Liver (tissue), 9 donors: ENCODE results near the gene OASL. TPM values are rescaled to one million over a fixed set of nuclear protein-coding genes. Genes with fewer than 3 reads are reported as not detected.

Source experiments
- DNase-seq: peaks from one replicate; pipeline ENCODE4 v3.0.0-alpha.2; 2017; ENCODE audit warnings: low spot score
- H3K27ac ChIP-seq, 2 donors: one replicate each; pipeline ENCODE4 v1.7.0; 2013; ENCODE audit warnings: inconsistent platforms in 2 of 2, low read length in 2 of 2, control low read depth in 1 of 2, low read depth in 1 of 2, mild to moderate bottlenecking in 1 of 2
- H3K27me3 ChIP-seq, 4 donors: one replicate each; pipeline versions ENCODE4 v1.6.1 to v1.7.0; 2013; ENCODE audit warnings: low read length in 3 of 4, inconsistent platforms in 1 of 4, mild to moderate bottlenecking in 1 of 4, moderate library complexity in 1 of 4; ENCODE audit not compliant: control insufficient read depth in 4 of 4, insufficient read depth in 4 of 4
- H3K36me3 ChIP-seq, 4 donors: one replicate each; pipeline versions ENCODE4 v1.6.1 to v1.7.0; 2013; ENCODE audit warnings: low read length in 3 of 4, mild to moderate bottlenecking in 3 of 4, low read depth in 1 of 4, moderate library complexity in 1 of 4; ENCODE audit not compliant: control insufficient read depth in 4 of 4, insufficient read depth in 3 of 4
- H3K4me1 ChIP-seq, 4 donors: one replicate each; pipeline versions ENCODE4 v1.6.1 to v1.7.0; 2013; ENCODE audit warnings: low read length in 3 of 4, mild to moderate bottlenecking in 3 of 4, moderate library complexity in 1 of 4; ENCODE audit not compliant: control insufficient read depth in 4 of 4, insufficient read depth in 4 of 4
- H3K4me3 ChIP-seq, 3 donors: one replicate each; pipeline versions ENCODE4 v1.6.1 to v1.7.0; 2013; ENCODE audit warnings: low read length in 3 of 3, control low read depth in 1 of 3, low read depth in 1 of 3, mild to moderate bottlenecking in 1 of 3
- H3K9ac ChIP-seq, 2 donors: one replicate each; pipeline ENCODE4 v1.7.0; 2013; ENCODE audit warnings: low read length in 2 of 2, mild to moderate bottlenecking in 2 of 2, moderate library complexity in 2 of 2, control low read depth in 1 of 2, low read depth in 1 of 2
- H3K9me3 ChIP-seq, 4 donors: one replicate each; pipeline versions ENCODE4 v1.6.1 to v1.7.0; 2013; ENCODE audit warnings: low read length in 3 of 4; ENCODE audit not compliant: control insufficient read depth in 4 of 4
- ATF3 ChIP-seq: IDR thresholded peaks from 2 replicates; pipeline ENCODE4 v1.6.1; 2016; ENCODE audit warnings: antibody characterized with exemption
- CTCF ChIP-seq: fragments of 150-350 bp; IDR thresholded peaks from 2 replicates; pipeline ENCODE4 v1.5.1; 2017; ENCODE audit warnings: improper control_type of control experiment, low read depth, low read length; ENCODE audit not compliant: missing input control
- EGR1 ChIP-seq, 2 donors: IDR thresholded peaks; 2 replicates each; pipeline ENCODE4 v1.6.1; 2016 to 2018; ENCODE audit warnings: antibody characterized with exemption in 2 of 2, low read depth in 2 of 2
- FOXA1 ChIP-seq: IDR thresholded peaks from 2 replicates; pipeline ENCODE4 v1.6.1; 2016; ENCODE audit warnings: antibody characterized with exemption
- FOXA2 ChIP-seq: IDR thresholded peaks from 2 replicates; pipeline ENCODE4 v1.6.1; 2016; ENCODE audit warnings: antibody characterized with exemption
- GABPA ChIP-seq, 2 donors: IDR thresholded peaks in 1 of 2; conservative IDR thresholded peaks in 1 of 2; 2 replicates each; pipeline ENCODE4 v1.6.1; 2016; ENCODE audit warnings: antibody characterized with exemption in 2 of 2, mild to moderate bottlenecking in 1 of 2, moderate library complexity in 1 of 2
- HNF4A ChIP-seq, 2 donors: conservative IDR thresholded peaks; 2 replicates each; pipeline ENCODE4 v1.6.1; 2016; ENCODE audit warnings: antibody characterized with exemption in 2 of 2, mild to moderate bottlenecking in 2 of 2
- HNF4G ChIP-seq: IDR thresholded peaks from 2 replicates; pipeline ENCODE4 v1.6.1; 2016; ENCODE audit warnings: antibody characterized with exemption
- JUND ChIP-seq, 2 donors: IDR thresholded peaks; 2 replicates each; pipeline ENCODE4 v1.6.1; 2016; ENCODE audit warnings: antibody characterized with exemption in 2 of 2
- MAX ChIP-seq: IDR thresholded peaks from 2 replicates; pipeline ENCODE4 v1.6.1; 2016; ENCODE audit warnings: antibody characterized with exemption
- NR2F2 ChIP-seq: IDR thresholded peaks from 2 replicates; pipeline ENCODE4 v1.6.1; 2016; ENCODE audit warnings: antibody characterized with exemption
- RAD21 ChIP-seq, 2 donors: IDR thresholded peaks; 2 replicates each; pipeline ENCODE4 v1.6.1; 2016; ENCODE audit warnings: antibody characterized with exemption in 2 of 2, mild to moderate bottlenecking in 2 of 2
- REST ChIP-seq: IDR thresholded peaks from 2 replicates; pipeline ENCODE4 v1.6.1; 2016; ENCODE audit warnings: antibody characterized with exemption, mild to moderate bottlenecking
- RXRA ChIP-seq, 2 donors: IDR thresholded peaks; 2 replicates each; pipeline ENCODE4 v1.6.1; 2017 to 2018; ENCODE audit warnings: antibody characterized with exemption in 2 of 2, mild to moderate bottlenecking in 1 of 2
- SP1 ChIP-seq: IDR thresholded peaks from 2 replicates; pipeline ENCODE4 v1.6.1; 2018; ENCODE audit warnings: antibody characterized with exemption, mild to moderate bottlenecking
- TAF1 ChIP-seq: conservative IDR thresholded peaks from 2 replicates; pipeline ENCODE4 v1.6.1; 2016; ENCODE audit warnings: antibody characterized with exemption, mild to moderate bottlenecking
- YY1 ChIP-seq: IDR thresholded peaks from 2 replicates; pipeline ENCODE4 v1.6.1; 2016; ENCODE audit warnings: antibody characterized with exemption, mild to moderate bottlenecking
- ZBTB33 ChIP-seq: IDR thresholded peaks from 2 replicates; pipeline ENCODE4 v1.6.1; 2016; ENCODE audit warnings: antibody characterized with exemption
- WGBS: extraction: QIAGEN DNeasy Blood & Tissue Kit; methylation state at CpG from one replicate; pipeline ENCODE4 v1.1.7; 2013; 5-methylcytosine and 5-hydroxymethylcytosine counted together
- polyA plus RNA-seq, 2 donors: library from polyadenylated mRNA; stranded (reverse) in 1 of 2; unstranded in 1 of 2; fragments of 200-250 nt in 1 of 2; fragments of >200 nt in 1 of 2; fragmentation: Nextera tagmentation in 1 of 2; extraction: Ambion mirVana in 1 of 2; gene quantifications; one replicate each; pipeline versions ENCODE4 v1.2.1 to v1.2.3, GENCODE V29; 2013 to 2015
- total RNA-seq, 2 donors: library from RNA; depleted of rRNA; stranded (reverse); fragments of >200 nt; gene quantifications; one replicate each; pipeline ENCODE4 v1.2.3, GENCODE V29; 2014
- donor health status: healthy.
- donor health status: healthy.
- donor health status: healthy.
- donor health status: healthy.
- donor health status: healthy.

OASL gene
- total RNA-seq = 1 to 10 TPM in 1 of 2 donors, under 1 TPM in 1; 0.89 to 2.5 TPM
- polyA plus RNA-seq = 1 to 10 TPM; 3.7 to 4.5 TPM

- Histone ChIP-seq H3K4me1 (peaks cover 0 to 17% (median 10%) of the 10 kb centered on the region in 4 donors), H3K4me3 (peak within 1 kb of the TSS; percentile 63 to 81 (median 74)), H3K36me3 (no peaks in the 10 kb centered on the region), H3K9me3 (no peaks in the 10 kb centered on the region), H3K27me3 (no peaks in the 10 kb centered on the region), H3K27ac (peak within 1 kb of the TSS; percentile 66 to 86), H3K9ac (peak within 1 kb of the TSS; percentile 30 to 41)
- DNase-seq = no peak
- 9% methylated on average over 13 of the region's 13 CpGs for WGBS
- TF ChIP-seq RXRA (IDR thresholded peaks at IDR 0.05) (peak; percentile 93 to 95), RAD21 (IDR thresholded peaks at IDR 0.05) (peak; percentile 30 to 35), HNF4G (peak; percentile 21), GABPA (IDR thresholded peaks at IDR 0.05 in 1 of 2, conservative IDR thresholded peaks at IDR 0.05 in 1 of 2) (peak in 1 of 2 donors; percentile 50), ATF3 (no peak), NR2F2 (peak; percentile 33), YY1 (peak; percentile 71), HNF4A (conservative IDR thresholded peaks at IDR 0.05) (peak; percentile 66 to 78), MAX (peak; percentile 34), JUND (IDR thresholded peaks at IDR 0.05) (peak; percentile 45 to 77), FOXA2 (peak; percentile 32), EGR1 (IDR thresholded peaks at IDR 0.05; ENCODE audit: low read depth in 2 of 2) (peak in 1 of 2 donors; percentile 65), FOXA1 (no peak), CTCF (no peak), ZBTB33 (peak; percentile 79), SP1 (peak; percentile 92), REST (peak; percentile 61), TAF1 (peak; percentile 42)
Observed at GRCh38 chr12:121038861-121039668, at the start of gene OASL. OASL (minus strand) TSS chr12:121039246; CDS start chr12:121038971, 275 bp downstream.
